ENCODE results near the gene OSBPL8.

DNA sequence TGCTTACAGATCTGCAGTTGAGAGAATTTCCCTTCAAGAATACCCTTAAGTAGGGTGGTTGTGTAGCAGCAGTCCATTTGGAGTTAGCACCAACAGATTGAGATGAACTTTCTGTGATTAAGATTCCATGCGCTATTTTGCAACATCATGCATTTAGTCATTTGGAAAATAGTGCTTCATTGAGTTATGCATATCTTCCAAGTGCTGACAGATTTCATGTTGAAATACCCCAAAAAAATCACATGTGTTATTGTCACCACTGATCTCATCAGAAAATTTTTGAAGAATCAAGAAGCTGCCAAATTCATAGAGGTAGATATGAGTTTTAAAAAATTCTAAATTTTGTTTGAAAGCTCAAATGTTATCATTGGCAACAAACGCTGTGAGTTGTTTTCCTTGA lies 35.5 kb upstream of the OSBPL8 start:
- no peak for TF ChIP-seq EZH2phosphoT487 (IDR thresholded peaks at IDR 0.05; ENCODE audit: borderline replicate concordance, low read depth, low read length)
- TF ChIP-seq, protein P1, sequence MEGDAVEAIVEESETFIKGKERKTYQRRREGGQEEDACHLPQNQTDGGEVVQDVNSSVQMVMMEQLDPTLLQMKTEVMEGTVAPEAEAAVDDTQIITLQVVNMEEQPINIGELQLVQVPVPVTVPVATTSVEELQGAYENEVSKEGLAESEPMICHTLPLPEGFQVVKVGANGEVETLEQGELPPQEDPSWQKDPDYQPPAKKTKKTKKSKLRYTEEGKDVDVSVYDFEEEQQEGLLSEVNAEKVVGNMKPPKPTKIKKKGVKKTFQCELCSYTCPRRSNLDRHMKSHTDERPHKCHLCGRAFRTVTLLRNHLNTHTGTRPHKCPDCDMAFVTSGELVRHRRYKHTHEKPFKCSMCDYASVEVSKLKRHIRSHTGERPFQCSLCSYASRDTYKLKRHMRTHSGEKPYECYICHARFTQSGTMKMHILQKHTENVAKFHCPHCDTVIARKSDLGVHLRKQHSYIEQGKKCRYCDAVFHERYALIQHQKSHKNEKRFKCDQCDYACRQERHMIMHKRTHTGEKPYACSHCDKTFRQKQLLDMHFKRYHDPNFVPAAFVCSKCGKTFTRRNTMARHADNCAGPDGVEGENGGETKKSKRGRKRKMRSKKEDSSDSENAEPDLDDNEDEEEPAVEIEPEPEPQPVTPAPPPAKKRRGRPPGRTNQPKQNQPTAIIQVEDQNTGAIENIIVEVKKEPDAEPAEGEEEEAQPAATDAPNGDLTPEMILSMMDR (conservative IDR thresholded peaks at IDR 0.05; ENCODE audit: low read length), result no peak
